Activated CD4-positive, alpha-beta T cell treated with anti-CD3 and anti-CD28 coated beads, Interleukin-10, Interleukin-2, amounts not matched to agents 100 ng/mL and 50 ng/mL, durations not matched to agents 16 hours and 8 hours (primary cell): ENCODE measurements around the gene TM9SF2.
"Not testable (repeated sequence)": the region's sequence is repeated elsewhere in the genome, so short reads cannot be mapped to it uniquely, and the experiment has no call there.

Experiments used
- DNase-seq: peaks from one replicate; pipeline ENCODE4 v3.0.0-alpha.2; 2020

Gene TM9SF2

GRCh38 chr13:99540530-99540929 lies 39.3 kb downstream of the TM9SF2 start:
- peak; percentile 52 for DNase-seq

GRCh38 chr13:99542788-99543406 lies 41.6 kb downstream of the TM9SF2 start:
- DNase-seq: peak; percentile 92

GRCh38 chr13:99545361-99545760 lies 44.1 kb downstream of the TM9SF2 start:
- DNase-seq: no peak

- DNase-seq: no peak
These were observed 44.7 kb downstream of the TM9SF2 start for GRCh38 chr13:99545979-99546378.

- no peak for DNase-seq
These were observed 45.6 kb downstream of the TM9SF2 start for GRCh38 chr13:99546878-99547277.

GRCh38 chr13:99548448-99548847 lies 47.2 kb downstream of the TM9SF2 start:
- peak; percentile 72 for DNase-seq

- DNase-seq: no peak
These were observed 51.8 kb downstream of the TM9SF2 start for GRCh38 chr13:99553033-99553432.

- no peak for DNase-seq
These were observed 53.9 kb downstream of the TM9SF2 start for GRCh38 chr13:99555149-99555548.

GRCh38 chr13:99556867-99557443 lies 55.7 kb downstream of the TM9SF2 start:
- DNase-seq: no peak

- no peak for DNase-seq
These were observed 57.4 kb downstream of the TM9SF2 start for GRCh38 chr13:99558570-99559180.

GRCh38 chr13:99559560-99559959 lies 58.3 kb downstream of the TM9SF2 start:
- DNase-seq: no peak

- DNase-seq: no peak
These were observed 62.1 kb downstream of the TM9SF2 start for GRCh38 chr13:99563404-99563803.

- DNase-seq: no peak
These were observed 63.1 kb downstream of the TM9SF2 start for GRCh38 chr13:99564386-99564785.

- DNase-seq: no peak
These were observed 64.3 kb downstream of the TM9SF2 start for GRCh38 chr13:99565478-99566124.

GRCh38 chr13:99566125-99567083 lies 65.1 kb downstream of the TM9SF2 start:
- DNase-seq: no peak

GRCh38 chr13:99568901-99569300 lies 67.6 kb downstream of the TM9SF2 start:
- not testable (repeated sequence) for DNase-seq

- DNase-seq: no peak
These were observed 70.9 kb downstream of the TM9SF2 start for GRCh38 chr13:99572131-99572530.

GRCh38 chr13:99572921-99573320 lies 71.6 kb downstream of the TM9SF2 start:
- no peak for DNase-seq

- DNase-seq: no peak
These were observed 74.3 kb downstream of the TM9SF2 start for GRCh38 chr13:99575376-99576120.

- DNase-seq: no peak
These were observed 77.0 kb downstream of the TM9SF2 start for GRCh38 chr13:99577934-99578917.
